C4-2B (cell line): ENCODE measurements around the gene TMEM178B.
"Not testable (repeated sequence)": the region's sequence is repeated elsewhere in the genome, so short reads cannot be mapped to it uniquely, and the experiment has no call there.

Experiments
- H3K27ac ChIP-seq: fragments of 450-650 bp; 2 replicates; pipeline ENCODE4 v1.5.1; 2017
- ZFX ChIP-seq: fragments of 450-650 bp; IDR thresholded peaks from 2 replicates; pipeline ENCODE4 v1.6.1; 2017
- TF ChIP-seq, protein P1 (sequence below): fragments of 450-650 bp; conservative IDR thresholded peaks from 2 replicates; pipeline ENCODE4 v1.5.1; 2017; ENCODE audit warnings: mild to moderate bottlenecking

The TMEM178B gene

GRCh38 chr7:141160246-141160860, 86.5 kb downstream of the TMEM178B start:
- H3K27ac ChIP-seq = no peak overlapping the region
- TF ChIP-seq, protein P1, sequence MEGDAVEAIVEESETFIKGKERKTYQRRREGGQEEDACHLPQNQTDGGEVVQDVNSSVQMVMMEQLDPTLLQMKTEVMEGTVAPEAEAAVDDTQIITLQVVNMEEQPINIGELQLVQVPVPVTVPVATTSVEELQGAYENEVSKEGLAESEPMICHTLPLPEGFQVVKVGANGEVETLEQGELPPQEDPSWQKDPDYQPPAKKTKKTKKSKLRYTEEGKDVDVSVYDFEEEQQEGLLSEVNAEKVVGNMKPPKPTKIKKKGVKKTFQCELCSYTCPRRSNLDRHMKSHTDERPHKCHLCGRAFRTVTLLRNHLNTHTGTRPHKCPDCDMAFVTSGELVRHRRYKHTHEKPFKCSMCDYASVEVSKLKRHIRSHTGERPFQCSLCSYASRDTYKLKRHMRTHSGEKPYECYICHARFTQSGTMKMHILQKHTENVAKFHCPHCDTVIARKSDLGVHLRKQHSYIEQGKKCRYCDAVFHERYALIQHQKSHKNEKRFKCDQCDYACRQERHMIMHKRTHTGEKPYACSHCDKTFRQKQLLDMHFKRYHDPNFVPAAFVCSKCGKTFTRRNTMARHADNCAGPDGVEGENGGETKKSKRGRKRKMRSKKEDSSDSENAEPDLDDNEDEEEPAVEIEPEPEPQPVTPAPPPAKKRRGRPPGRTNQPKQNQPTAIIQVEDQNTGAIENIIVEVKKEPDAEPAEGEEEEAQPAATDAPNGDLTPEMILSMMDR = no peak
- TF ChIP-seq ZFX = no peak

- H3K27ac ChIP-seq = no peak overlapping the region
- TF ChIP-seq, protein P1 = no peak
- no peak for TF ChIP-seq ZFX
These were observed 88.0 kb downstream of the TMEM178B start for GRCh38 chr7:141161550-141162535.

DNA sequence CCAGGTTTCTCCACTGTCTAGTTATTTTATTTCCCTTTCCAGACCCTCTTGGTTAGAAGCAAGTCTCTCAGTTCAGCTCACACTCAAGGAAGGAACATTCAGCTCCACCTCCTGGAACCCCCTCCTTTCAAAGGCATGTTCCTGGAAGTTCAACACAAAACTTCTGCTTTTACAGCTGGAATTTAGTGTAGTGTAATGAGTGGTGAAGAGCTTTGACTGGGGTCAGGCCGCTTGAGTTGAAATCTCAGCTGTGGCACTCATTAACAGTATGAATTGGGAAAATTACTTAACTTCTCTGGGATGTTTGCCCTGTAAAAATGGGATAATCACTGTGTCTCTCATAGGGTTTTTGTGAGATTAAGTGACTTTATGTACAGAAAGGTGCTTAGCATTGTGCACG, 91.7 kb downstream of the TMEM178B start:
- no peak overlapping the region for H3K27ac ChIP-seq
- no peak for TF ChIP-seq ZFX
- TF ChIP-seq, protein P1 = no peak

DNA sequence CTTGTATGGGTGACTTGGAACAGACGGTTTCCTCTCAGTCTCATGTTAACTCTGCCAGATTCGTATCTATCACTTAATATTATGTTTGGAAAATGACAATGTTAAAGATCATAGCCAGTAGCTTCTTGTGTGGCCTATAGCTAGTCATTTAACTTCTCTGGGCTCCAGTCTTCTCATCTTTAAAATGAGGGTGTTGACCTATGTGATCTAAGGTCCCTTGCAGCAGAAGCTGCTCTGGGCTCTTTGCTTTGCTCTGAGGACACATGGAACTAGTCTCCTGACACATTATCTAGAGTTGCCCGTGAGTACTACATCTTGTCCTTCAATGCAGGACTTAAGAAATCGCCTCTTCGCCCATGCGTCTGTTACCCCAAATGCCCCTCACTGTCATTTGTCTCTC, 93.1 kb downstream of the TMEM178B start:
- no peak overlapping the region for H3K27ac ChIP-seq
- TF ChIP-seq, protein P1 = no peak
- TF ChIP-seq ZFX = no peak

DNA sequence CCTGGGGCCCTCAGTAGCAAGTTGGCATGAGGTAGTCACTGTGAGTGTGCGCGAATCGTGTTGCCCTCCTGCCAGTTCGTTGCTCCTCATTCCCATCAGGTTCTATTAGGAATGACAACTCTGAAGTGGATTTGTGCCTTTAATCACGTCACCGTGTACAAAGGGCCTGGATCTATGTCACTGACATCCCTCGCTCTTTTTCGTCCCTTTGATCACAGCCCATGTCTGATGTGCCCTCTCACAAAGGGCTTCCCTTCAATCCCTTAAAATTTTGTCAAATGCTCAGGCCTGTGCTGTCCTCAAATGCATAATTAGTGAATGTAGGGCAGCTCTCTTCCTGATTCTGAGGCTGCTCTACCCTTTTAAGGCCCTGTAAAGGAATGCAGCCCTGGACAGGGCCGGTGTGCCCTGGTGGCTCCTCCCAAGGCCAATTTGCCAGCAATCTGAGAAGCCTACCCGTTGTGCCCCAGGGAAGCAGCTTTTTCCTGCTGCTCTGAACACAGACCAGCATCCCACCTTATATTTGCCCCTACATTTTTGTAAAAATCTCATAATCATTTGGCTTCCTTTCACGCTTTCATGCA, 93.6 kb downstream of the TMEM178B start:
- no peak overlapping the region for H3K27ac ChIP-seq
- TF ChIP-seq, protein P1 = no peak
- TF ChIP-seq ZFX = no peak

DNA sequence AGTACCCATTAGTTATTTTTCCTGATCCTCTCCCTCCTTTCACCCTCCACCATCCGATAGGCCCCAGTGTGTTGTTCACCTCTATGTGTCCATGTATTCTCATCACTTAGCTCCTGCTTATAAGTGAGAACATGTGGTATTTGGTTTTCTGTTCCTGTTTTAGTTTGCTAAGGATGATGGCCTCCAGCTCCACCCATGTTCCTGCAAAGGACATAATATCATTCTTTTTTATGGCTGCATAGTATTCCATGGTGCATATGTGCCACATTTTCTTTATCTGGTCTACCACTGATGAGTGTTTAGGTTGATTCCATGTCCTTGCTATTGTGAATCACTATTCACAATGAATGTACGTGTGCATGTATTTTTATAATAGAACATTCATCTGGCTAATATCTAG, 95.3 kb downstream of the TMEM178B start:
- not testable (repeated sequence) for H3K27ac ChIP-seq

DNA sequence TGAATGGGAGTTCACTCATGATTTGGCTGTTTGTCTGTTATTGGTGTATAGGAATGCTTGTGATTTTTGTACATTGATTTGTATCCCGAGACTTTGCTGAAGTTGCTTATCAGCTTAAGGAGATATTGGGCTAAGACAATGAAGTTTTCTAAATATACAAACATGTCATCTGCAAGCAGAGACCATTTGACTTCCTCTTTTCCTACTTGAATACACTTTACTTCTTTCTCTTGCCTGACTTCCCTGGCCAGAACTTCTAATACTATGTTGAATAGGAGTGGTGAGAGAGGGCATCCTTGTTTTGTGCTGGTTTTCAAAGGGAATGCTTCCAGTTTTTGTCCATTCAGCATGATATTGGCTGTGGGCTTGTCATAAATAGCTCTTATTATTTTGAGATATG, 101.9 kb downstream of the TMEM178B start:
- H3K27ac ChIP-seq = not testable (repeated sequence)

- H3K27ac ChIP-seq = not testable (repeated sequence)
These were observed 103.3 kb downstream of the TMEM178B start for GRCh38 chr7:141177120-141177519.
